Measurements from ENCODE around the gene VCL. TPM values are rescaled to one million over a fixed set of nuclear protein-coding genes. Genes with fewer than 3 reads are reported as not detected.
A peak's percentile ranks its signal among the peaks of the same experiment; 100 is the strongest.

VCL gene
- total and polyA plus RNA-seq, 12 donors = 14.3 to 90.7 (median 43.2) TPM

DNA sequence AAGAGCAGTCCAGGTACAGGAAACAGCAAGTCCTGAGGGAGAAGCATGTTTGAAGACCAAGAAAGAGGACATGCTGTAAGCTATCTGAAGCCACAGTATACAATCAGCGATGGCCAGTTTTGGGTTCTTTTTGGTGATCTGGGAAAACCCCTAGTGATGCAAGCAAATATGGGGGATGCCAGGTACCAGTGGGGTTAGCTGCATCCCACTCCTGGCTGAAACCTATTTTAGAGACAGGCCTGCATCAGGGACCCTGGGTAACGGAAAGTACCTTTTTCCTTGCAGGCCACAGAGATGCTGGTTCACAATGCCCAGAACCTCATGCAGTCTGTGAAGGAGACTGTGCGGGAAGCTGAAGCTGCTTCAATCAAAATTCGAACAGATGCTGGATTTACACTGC is 119.8 kb downstream of the VCL start:
- Histone ChIP-seq H3K4me1 (replicated peaks in 1 of 2) (peaks cover 12 to 48% of the 10 kb centered on the region in 2 donors), H3K27me3 (no peaks in the 10 kb centered on the region), H3K27ac (no peak overlapping the region), H3K4me3 (no peak overlapping the region), H3K9me3 (replicated peaks in 1 of 3) (no peaks in the 10 kb centered on the region), H3K36me3 (replicated peaks in 1 of 2) (peaks cover 0 to 54% of the 10 kb centered on the region in 2 donors)
- WGBS, 4 donors = 85 to 99% (median 94%) methylated on average over 4 of the region's 4 CpGs
- DNase-seq = no peak
- TF ChIP-seq, protein P1, sequence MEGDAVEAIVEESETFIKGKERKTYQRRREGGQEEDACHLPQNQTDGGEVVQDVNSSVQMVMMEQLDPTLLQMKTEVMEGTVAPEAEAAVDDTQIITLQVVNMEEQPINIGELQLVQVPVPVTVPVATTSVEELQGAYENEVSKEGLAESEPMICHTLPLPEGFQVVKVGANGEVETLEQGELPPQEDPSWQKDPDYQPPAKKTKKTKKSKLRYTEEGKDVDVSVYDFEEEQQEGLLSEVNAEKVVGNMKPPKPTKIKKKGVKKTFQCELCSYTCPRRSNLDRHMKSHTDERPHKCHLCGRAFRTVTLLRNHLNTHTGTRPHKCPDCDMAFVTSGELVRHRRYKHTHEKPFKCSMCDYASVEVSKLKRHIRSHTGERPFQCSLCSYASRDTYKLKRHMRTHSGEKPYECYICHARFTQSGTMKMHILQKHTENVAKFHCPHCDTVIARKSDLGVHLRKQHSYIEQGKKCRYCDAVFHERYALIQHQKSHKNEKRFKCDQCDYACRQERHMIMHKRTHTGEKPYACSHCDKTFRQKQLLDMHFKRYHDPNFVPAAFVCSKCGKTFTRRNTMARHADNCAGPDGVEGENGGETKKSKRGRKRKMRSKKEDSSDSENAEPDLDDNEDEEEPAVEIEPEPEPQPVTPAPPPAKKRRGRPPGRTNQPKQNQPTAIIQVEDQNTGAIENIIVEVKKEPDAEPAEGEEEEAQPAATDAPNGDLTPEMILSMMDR (IDR thresholded peaks at IDR 0.05) = no peak
- no peak for TF ChIP-seq POLR2A (IDR thresholded peaks at IDR 0.05)
- intact Hi-C loops (cut with DNase I) = no loop called here

DNA sequence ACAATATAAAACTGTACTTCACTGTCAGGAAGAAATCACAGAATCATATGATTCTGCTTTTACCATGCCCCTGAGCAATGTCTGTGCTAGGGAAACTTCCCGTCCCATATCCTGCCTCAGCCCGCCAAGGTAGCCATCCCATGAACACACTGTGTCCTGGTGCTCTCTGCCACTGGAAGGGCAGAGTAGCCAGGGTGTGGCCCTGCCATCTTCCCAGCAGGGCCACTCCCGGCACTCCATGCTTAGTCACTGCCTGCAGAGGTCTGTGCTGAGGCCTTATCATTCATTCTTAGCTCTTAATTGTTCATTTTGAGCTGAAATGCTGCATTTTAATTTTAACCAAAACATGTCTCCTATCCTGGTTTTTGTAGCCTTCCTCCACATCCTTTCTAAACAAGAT is 120.9 kb downstream of the VCL start:
- Histone ChIP-seq H3K27ac (peak overlapping the region in 2 of 5 donors; percentile 32), H3K4me1 (replicated peaks in 1 of 2) (peaks cover 12 to 38% of the 10 kb centered on the region in 2 donors), H3K9me3 (replicated peaks in 1 of 3) (no peaks in the 10 kb centered on the region), H3K27me3 (no peaks in the 10 kb centered on the region), H3K36me3 (replicated peaks in 1 of 2) (peaks cover 0 to 53% of the 10 kb centered on the region in 2 donors), H3K4me3 (no peak overlapping the region)
- DNase-seq = peak in 3 of 7 donors; percentile 17 to 27 (median 18)
- TF ChIP-seq POLR2A (IDR thresholded peaks at IDR 0.05) = no peak
- TF ChIP-seq, protein P1 (IDR thresholded peaks at IDR 0.05) = no peak
- intact Hi-C loops (cut with DNase I) = no loop called here
- WGBS, 4 donors = 61 to 73% (median 70%) methylated on average over 3 of the region's 3 CpGs

DNA sequence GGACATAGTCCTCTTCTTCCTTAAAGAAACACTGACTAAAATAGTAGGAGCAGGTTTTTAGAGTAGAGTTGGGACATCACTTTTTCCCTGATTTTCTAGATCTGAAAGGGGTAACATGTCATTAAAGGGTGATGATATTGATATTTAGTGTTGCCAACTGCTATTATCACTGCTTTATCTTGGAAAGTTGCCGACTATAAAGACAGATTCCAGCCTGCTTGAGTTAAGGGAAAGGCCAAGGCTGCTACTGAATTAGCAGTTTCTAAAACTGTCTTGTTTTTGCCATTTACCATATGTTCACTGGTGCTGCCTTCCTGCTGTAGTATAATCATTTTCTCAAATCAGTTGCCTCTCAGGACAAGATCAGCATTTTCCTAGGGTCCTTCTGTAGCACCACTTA is 123.0 kb downstream of the VCL start:
- Histone ChIP-seq H3K36me3 (replicated peaks in 1 of 2) (peaks cover 0 to 56% of the 10 kb centered on the region in 2 donors), H3K4me3 (no peak overlapping the region), H3K4me1 (replicated peaks in 1 of 2) (peaks cover 12 to 29% of the 10 kb centered on the region in 2 donors), H3K27ac (peak overlapping the region in 2 of 5 donors; percentile 31 to 54), H3K27me3 (no peaks in the 10 kb centered on the region), H3K9me3 (replicated peaks in 1 of 3) (no peaks in the 10 kb centered on the region)
- DNase-seq = no peak
- intact Hi-C loops (cut with DNase I) = no loop called here
- 23 to 32% (median 29%) methylated on average over 1 of the region's 1 CpG for WGBS, 4 donors
- TF ChIP-seq POLR2A (IDR thresholded peaks at IDR 0.05) = no peak
- TF ChIP-seq, protein P1 (IDR thresholded peaks at IDR 0.05) = no peak

DNA sequence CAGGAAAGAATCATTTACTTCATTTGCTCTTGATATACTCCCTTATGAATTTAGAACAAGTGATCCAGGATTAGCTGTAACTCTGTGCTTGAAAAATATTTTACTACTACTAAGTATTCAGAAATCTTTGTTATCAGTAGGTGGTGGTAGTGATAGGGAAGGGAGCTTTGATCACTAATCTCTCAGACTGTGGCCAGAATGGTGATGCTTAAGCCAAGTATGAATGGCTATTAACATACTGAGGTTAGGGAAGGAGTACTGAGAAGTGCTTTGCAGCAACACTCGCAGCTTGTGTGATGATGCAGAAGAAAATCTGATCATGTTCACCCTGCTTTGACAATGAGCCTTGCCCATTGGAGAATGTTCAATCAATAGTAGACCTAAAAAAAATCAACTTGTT is 123.5 kb downstream of the VCL start:
- H3K27me3 ChIP-seq = no peaks in the 10 kb centered on the region
- peaks cover 12 to 29% of the 10 kb centered on the region in 2 donors for H3K4me1 ChIP-seq (replicated peaks in 1 of 2)
- H3K4me3 ChIP-seq = no peak overlapping the region
- no peak for DNase-seq
- peak overlapping the region in 2 of 5 donors; percentile 31 to 54 for H3K27ac ChIP-seq
- WGBS, 4 donors = 64 to 82% (median 72%) methylated on average over 1 of the region's 1 CpG
- intact Hi-C loops (cut with DNase I) = no loop called here
- no peak for TF ChIP-seq POLR2A (IDR thresholded peaks at IDR 0.05)
- TF ChIP-seq, protein P1 (IDR thresholded peaks at IDR 0.05) = no peak
- no peaks in the 10 kb centered on the region for H3K9me3 ChIP-seq (replicated peaks in 1 of 3)
- peaks cover 0 to 56% of the 10 kb centered on the region in 2 donors for H3K36me3 ChIP-seq (replicated peaks in 1 of 2)
